GM21515 (cell line): Measurements from ENCODE around the gene ARHGAP26.
A peak's percentile ranks its signal among the peaks of the same experiment; 100 is the strongest.

ENCODE experiments used
- ATAC-seq: cut with Tn5 transposase; IDR thresholded peaks from one replicate; pipeline ENCODE4 v1.9.1; 2021; ENCODE audit not compliant: unreplicated experiment

Gene ARHGAP26

DNA sequence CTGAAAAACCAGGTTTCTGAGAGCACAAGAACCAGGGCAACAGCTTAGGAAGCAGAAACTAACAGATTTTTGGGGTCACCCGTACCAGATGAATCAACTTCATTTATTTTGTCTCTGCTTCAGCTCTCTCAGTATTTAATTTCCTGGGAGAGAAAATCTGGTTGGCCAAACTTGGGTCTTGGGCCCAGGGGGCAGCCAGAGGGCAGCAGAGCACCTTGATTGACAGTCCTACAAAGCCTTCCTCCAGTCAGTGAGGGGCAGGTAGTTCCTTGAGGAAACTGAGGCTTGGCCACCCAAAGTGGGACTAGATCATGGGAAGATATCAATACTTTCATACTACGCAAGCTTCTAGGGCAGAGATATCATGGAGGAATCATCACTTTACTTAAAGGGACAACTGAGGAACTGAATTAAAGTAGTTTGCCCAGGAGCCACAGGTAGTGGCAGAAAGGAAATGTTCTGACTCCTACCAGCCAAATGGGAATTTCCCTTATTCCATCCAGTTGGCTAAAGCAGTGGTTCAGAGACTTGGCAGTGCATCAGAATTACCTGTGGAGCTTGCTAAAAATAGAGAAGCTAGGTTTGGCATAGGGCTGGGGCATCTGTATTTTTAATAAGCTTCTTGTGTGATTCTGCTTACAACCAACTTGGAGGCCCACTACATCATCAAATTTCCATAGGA is 21.5 kb upstream of the ARHGAP26 start:
- ATAC-seq, result no peak

DNA sequence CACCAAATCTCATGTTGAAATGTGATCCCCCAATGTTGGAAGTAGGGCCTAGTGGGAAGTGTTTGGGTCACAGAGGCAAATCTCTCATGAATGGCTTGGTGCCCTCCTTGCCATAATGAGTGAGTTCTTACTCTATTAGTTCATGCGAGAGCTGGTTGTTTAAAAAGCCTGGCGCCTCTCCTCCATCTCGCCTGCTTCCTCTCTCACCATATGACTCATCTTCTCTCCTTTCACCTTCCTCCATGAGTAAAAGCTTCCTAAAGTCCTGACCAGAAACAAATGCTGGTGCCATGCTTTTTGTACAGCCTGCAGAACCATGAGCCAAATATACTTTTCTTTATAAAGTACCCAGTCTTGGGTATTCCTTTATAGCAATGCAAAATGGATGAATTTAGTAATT is 20.9 kb upstream of the ARHGAP26 start:
- no peak for ATAC-seq

DNA sequence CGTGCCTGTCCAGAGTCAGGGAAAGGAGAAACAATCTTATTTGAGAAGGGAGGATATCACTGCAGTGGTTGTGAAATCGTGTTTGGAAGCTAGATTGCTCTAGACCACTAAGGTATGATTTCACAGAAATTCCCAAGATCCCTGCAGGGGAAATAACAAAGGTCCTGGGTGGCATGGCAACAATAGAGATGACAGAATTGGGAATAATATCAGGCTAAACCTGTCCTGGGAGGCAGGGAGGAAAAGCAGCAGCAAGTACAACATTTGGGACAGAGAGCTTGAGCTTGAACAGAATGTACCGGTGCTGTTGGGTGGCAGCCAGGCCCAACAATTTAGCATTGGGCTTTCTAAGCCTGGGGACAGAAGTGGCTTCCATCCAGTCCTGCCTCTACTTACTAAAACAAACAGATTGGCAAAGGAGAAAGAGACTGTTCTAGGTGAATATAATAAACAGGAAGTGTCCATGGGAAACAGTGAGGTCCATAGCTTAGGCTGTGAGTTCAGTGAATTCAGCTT is 17.0 kb upstream of the ARHGAP26 start:
- ATAC-seq, result no peak

DNA sequence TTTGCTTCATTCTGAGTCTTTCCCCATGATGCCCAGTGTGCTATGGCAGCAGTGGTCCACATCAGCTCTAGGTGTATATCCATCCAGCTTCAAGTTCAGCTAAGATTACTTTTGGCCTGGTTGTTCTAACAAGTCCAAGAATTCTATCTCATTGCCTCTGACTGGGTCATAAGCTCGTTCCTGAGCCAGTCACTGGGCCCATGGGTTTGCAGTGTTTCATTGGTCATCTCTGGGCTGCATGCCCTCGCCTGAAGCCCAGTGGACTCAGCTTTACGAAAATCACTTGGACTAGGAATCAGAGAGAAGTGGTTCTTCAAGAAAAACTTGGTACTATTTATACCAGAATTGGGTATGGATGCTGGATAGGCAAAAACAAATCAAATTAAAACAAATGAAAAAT is 16.1 kb upstream of the ARHGAP26 start:
- ATAC-seq, result no peak

DNA sequence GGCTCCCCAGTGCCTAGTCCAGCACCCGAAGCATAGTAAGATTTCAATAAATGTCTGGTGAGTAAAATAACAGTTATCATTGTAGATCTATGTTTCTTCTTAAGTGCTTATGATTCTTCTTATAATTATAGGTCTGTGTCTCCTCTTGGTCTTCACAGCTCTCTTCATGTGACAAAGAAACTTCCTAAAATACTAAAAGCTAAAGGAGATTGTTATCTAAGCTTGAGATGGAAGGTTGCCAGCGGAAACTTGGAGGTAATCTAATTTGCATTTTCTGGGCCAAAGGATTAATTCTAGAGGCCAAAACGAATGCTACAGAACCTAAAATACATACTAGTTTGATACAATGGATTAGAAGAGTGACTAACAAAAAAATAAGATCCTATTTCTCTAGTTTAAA is 13.6 kb upstream of the ARHGAP26 start:
- ATAC-seq, result no peak

DNA sequence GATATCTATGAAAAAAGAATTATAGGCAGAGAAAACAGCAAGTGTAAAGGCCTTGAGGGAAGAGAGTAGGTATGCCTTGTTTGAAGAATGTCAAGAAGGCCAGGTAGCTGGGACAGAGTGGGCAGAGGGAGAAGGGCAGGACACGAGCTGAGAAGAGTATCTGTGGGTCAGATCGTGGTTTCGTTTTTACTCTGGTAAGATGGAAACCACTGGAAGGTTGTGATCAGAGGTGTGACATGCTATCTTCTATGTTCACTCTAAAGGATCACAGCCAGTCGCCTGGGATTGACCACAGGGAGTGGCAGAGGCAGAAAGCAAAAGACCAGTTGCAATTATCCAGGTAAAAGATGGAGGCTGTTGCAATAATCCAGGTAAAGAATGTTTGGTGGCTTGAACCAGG is 12.6 kb upstream of the ARHGAP26 start:
- ATAC-seq, result no peak

DNA sequence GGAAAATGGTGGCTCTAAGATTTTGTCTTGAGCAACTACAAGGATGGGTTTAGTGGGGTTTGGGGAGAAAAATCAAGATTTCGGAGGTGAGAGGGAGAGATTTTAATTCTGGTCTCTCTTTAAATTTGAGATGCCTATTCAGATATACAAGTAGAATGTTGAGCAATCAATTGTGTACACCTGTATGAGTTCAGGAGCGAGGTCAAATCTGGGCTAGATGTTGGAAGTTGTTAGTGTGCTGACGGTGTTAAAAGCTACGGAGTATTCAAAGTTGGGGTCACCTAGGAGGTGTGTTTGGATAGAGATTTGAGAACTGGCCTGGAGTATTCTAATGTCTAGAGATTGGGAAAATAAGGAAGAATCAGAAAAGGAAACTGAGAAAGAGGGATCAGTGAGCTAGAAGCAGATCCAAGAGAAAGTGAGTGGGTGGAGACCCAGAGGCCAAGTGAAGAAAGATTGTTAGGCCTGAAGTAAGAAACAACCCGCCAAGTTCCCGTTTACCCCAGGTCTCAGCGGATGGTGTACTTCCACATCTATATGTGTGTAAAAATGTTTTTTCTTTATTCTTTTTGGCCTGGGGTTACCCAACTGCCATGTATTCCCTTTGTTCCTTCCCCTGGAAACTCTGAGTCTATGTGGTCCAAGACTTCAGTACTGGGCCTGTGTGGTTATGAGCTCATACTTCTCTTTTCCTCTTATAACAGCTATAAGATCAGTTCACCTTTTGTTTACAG is 11.9 kb upstream of the ARHGAP26 start:
- no peak for ATAC-seq

DNA sequence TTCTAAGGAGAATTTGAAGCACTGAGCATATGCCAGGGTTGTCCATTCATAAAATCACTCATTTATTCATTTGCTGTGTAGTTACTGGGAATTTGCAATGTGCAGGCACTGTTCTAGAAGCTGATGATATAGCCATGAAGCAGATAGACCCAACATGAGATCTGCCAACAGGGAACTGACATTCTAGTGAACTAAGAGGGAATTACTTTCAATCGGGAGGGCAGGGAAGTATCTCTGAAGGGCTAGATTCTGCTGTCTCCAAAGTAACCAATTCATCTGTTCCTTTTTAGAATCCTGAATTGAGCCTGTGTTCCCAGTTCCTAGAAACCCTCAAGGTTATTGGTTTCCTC is 11.4 kb upstream of the ARHGAP26 start:
- no peak for ATAC-seq

DNA sequence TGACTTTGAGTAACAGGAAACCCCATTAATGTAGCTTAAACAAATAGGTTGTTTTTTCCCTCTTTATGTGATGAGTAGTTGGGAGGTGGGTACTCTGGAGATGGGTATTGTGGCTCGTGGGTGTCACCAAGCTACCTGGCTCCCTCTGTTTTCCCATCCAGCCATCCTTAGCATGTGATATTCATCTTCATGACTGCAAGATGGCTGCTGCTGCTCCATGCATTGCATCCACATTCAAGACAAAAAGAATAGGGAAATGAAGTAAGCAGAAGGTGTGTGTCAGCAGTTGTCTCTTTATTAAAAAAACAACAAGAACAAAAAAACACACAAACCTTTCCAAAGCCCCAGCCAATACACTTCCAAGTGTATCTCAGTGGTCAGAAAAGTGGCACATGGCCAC is 6.5 kb upstream of the ARHGAP26 start:
- no peak for ATAC-seq

DNA sequence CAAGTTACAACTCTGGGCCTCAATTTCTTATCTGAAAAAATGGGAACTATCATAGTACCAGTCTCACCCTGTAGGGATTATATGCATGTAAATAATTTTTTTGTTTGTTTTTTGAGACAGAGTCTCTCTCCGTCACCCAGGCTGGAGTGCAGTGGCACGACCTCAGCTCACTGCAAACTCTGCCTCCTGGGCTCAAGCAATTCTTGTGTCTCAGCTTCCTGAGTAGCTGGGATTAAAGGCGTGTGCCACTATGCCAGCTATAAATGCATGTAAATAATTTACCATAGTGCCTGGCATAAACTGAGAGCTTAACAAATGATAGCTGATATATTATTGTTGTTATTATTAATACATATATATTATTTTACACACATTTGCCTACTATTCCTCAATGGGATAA is 3.0 kb upstream of the ARHGAP26 start:
- no peak for ATAC-seq

DNA sequence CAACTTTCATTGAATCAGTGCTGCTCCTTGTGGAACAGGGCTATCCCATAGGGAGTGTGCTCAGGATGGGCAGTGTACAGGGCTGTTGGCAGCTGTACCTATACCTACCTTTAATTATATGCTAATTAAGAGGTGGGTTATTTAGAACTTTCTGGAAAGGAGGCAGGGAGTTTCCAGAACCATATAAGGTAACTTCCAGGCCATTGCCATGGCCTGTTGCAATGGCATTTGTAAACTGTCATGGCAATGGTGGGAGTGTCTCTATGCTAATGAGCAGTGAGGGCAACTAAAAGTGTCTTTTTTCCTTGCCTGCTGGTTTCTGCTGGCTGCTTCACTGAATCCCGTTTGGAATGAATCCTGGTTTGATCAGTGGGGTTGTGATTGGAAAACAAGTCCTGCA is 2.3 kb upstream of the ARHGAP26 start:
- ATAC-seq, result no peak

DNA sequence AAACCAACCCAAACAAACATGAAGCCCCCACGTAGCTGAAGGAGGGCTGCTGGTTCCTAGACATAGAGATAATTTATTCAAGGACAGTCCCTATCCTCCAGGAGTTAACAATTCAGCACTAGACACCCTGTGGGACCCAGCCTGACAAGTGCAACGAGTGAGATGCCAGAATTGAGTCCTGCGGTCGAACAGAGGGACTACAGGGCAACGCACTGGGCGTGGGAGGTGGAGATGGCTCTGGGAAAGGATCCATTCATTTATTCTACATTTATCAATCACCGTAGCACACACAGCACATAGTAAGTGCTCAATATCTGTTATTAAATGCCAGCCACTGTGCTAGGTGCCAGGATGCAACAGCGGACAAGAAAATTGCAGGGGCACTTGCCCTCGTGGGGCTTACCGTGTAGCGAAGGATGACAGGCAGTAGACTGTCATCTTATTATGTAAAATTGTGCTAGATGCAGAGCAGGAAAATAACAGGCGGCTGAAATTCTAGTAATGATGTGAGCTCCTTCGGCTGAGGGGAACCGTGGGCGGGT is 855 bp upstream of the ARHGAP26 start:
- ATAC-seq, result no peak

DNA sequence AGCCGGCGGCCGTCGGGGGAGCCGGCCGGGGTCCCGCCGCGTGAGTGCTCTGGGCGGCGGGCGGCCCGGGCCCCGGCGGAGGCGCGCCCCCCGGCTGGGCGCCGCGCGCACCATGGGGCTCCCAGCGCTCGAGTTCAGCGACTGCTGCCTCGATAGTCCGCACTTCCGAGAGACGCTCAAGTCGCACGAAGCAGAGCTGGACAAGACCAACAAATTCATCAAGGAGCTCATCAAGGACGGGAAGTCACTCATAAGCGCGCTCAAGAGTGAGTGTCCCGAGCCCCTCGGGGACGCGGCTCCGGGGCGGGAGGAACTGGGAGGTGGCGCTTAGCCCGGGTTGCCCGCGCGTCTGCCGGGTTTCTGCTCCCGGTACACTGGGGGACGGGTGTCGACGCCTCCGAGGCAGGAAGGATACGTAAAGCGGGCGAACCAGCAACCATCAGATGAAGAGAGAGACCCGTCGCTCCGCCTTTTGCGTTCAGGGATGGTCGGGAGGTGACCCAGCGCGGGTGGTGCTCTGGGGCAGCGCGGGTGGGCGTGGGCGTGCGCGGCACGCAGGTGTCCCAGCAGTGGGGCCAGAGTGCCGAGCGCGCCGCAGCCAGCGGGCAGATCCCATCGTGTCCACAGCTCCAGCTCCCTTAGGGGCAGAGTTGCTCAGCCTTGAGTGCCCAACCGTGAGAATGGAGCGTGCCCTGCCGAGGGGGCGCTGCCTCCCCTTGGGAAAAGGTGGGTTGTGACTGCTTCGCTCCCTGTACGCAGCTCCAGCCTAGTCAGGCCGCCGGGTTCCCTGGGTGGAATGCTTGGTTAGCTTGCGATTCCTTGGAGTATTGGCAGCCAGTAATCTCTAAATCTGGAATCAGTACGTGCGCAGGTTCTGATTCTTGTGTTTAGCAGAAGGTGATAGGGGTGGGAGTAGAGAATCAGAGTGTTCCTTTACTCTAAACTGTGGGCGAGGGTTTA is 753 bp downstream of the ARHGAP26 start:
- ATAC-seq, result peak; percentile 21

DNA sequence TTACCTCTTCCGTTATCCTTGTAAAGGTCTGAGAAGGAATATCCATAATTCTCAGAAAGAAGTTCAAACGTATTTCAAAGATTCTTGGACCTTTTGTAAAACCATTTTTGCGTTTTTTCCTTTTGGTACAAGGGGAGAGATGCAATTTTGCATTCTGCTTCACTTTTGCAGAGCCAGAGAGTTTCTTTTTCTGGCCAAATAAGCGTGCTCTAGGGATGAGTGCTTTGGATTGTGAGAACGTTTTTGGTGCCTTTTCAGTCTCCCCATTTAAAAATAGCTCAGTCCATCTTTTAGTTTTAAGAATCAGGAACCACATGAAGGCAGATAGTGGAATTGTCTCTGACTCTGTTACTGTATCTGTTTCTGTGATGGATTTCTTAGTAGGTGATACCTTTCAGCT is 1.5 kb downstream of the ARHGAP26 start:
- no peak for ATAC-seq

DNA sequence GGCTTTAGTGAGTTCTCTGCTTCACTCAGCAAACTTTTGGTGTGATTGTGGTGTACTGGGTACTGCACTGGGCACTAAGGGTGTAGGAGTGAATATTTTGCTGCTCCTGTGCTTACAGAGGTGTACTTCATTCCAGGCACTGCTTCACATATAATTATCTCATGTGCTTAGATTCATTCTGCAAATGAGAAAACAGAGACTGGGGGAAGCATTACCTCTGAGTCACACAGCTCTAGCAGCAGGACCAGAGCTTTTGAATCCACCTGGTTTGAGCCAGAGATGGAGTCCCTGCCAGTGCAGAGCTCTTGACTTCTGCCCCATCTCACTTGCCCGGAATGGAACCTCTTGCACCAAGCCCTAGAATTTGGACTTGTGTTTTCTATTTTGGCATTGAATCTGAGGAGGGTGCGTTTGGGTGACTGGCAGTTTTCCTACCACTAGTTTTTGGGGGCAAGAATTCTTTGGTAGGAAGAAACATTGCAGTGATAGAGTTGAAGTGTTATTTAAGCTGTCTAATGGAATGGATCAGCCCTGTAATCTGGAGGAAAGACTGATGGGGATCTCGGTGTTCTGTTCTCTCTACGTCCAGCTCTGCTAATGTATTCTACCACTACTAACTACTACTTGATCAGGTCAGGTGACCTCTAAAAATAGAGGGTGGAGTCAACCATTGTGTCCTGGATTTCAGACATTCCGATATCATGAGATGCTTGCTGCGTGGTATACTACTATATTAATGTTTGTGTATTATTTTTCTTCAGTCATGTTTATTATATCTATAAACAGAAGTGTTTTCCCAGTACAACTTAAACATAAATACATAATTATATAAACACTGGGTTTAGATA is 2.5 kb downstream of the ARHGAP26 start:
- ATAC-seq, result no peak

DNA sequence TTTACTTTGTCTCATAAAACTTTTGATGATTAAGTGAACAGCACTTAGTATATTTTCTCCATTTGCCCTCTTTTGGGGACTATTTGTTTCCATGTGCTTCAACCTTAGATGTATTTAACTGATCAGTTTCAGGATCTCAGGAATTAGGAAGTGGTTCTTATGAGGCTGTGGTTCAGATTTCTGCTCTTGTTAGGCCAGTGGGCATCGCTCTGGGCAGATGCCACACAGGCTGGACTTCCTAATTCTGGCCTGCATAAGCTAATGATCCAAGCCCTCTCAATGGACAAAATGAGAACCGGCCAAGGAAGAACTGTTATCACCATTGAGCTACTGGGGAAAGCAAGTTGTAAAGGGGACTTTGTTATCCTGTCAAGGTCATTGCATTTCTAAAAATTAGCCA is 6.9 kb downstream of the ARHGAP26 start:
- ATAC-seq, result no peak

DNA sequence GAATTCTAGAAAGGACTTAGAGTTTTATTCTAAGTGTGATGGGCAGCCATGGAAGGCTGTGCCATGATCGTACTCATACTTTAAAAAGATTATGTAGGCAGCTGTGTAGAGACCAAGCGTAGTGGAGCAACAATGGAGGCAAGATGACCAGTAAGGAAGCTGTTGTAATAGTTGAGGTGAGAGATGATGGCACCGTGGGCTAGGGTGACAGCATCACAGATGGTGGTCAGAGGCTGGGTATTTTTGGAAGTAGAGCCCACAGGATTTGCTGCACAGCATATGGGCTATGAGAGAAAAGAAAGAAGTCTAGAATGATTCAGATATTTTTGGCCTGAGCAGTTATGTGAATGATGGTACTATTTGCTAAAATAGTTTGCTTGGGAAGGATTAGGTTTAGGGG is 7.7 kb downstream of the ARHGAP26 start:
- no peak for ATAC-seq

DNA sequence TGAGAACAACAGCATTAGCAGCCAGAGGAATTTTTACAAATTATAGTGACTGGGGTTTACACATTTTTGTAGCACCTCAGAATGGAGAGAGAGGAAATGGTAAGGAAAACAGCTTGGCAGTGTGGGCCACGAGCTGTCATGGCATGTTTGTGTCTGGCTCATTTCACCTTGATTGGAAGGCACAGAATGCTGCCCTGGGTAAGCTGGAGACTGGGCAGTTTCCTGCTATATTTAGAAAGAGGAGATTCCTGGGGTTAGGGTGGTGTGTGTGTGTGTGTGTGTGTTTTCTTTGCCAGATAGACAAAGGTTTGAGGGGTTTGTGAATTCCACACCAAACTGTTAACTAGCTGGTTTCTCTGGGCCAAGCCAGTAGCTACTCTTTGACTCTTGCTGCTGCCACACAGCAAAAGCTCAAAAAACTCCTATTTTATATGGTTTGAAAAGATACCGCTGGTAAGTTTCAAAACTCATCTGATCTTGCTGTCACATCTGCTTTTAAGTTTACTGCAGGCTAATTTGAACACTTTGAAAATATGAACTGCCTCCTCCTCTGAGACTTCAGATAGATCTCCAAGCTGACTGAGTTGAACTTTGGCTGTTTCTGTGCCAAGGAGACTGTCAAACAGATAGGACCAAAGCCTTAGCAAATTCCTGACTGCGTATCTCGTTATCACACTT is 9.1 kb downstream of the ARHGAP26 start:
- no peak for ATAC-seq

DNA sequence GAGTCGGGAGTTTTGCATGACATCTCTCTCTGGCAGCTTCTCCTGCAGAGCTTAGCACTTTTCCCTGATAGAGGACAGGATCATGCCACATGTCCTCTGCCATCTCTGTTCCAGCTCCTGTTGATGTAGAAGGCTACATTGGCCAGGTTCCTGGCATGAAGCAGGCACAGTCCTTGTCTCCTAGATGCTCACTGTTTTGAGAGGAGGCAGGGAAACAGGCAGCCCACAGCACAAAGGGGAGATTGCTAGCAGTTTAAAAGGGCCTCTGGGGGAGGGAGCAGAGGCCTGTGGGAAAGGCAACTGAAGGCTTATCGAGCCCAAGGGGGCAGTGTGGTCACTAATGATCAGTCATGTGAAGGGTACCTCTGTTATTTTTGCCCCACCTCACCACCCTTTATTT is 10.7 kb downstream of the ARHGAP26 start:
- ATAC-seq, result no peak

DNA sequence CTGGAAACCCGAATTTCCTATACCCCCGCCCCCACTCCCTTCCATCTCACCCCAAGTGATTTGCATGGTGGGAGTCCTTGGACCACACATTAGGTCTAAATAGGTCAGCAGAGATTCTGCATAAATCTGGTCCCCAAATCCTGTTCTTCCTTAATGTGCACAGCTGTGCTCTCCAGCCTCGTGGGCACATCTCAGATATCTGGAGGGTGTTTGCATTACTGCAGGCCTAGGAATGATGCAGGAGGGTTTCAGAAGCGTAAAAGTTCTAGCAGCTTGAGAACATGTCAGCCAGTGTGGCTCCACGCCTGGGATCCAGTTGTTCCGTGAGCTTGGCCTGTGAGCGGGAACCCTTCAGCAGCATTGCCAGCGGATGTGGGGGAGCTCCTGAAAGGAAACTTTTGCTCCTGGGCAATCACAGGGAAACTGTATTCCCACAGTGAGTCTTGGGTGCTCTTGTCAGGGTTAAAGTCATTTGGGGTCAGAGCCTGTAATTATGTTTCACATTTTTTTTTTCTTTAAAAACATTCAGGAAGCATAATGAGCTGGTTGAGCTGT is 12.9 kb downstream of the ARHGAP26 start:
- no peak for ATAC-seq
